Panc1 (cell line): ENCODE measurements around the gene TEX53. TPM values are rescaled to one million over a fixed set of nuclear protein-coding genes. Genes with fewer than 3 reads are reported as not detected.

Source experiments
- ATAC-seq: fragments of 200-7000 bp; cut with Tn5 transposase; 2 replicates; pipeline ENCODE4 v1.9.1; 2020; ENCODE audit warnings: mild to moderate bottlenecking, moderate library complexity
- BruUV-seq: library from RNA; stranded (reverse); fragments of 400-500 nt; replicated peaks from 2 replicates; lab custom pipeline; 2021; lab: Mats Ljungman, UMichigan
- CTCF ChIA-PET: fragments of 300-600 bp; sonication (Branson Sonifier 250); formaldehyde crosslinking; loops from one replicate; lab custom pipeline; 2022; ENCODE audit warnings: antibody characterized with exemption; lab: Charles Lee
- POLR2A ChIA-PET: fragments of 300-600 bp; sonication (Branson Sonifier 250); formaldehyde crosslinking; loops from one replicate; lab custom pipeline; 2022; ENCODE audit warnings: antibody characterized with exemption; lab: Charles Lee
- DNase-seq: peaks from one replicate; pipeline ENCODE4 v3.0.0-alpha.2; 2010; ENCODE audit warnings: low read depth, low spot score
- H3K27ac ChIP-seq: 2 replicates; pipeline ENCODE4 v1.5.1; 2011; ENCODE audit warnings: mild to moderate bottlenecking, low read length, inconsistent platforms
- H3K27me3 ChIP-seq: fragments of 200-500 bp; sonication (Bioruptor generic); 2 replicates; pipeline ENCODE4 v1.6.0; 2014; ENCODE audit warnings: low read length, inconsistent platforms; ENCODE audit not compliant: control insufficient read depth, insufficient read depth
- H3K36me3 ChIP-seq: fragments of 200-500 bp; sonication (Bioruptor generic); 2 replicates; pipeline ENCODE4 v1.5.1; 2014; ENCODE audit warnings: inconsistent platforms, mild to moderate bottlenecking, low read length, moderate library complexity; ENCODE audit not compliant: control insufficient read depth, insufficient read depth
- H3K4me1 ChIP-seq: 2 replicates; pipeline ENCODE4 v1.5.1; 2011; ENCODE audit warnings: inconsistent platforms, mild to moderate bottlenecking, low read length, moderate library complexity; ENCODE audit not compliant: control insufficient read depth, insufficient read depth
- H3K4me3 ChIP-seq, 2 experiments: 2 replicates each; pipeline ENCODE4 v1.5.1; 2011 to 2012; ENCODE audit warnings: low read depth in 2 of 2, low read length in 2 of 2, mild to moderate bottlenecking in 2 of 2, inconsistent platforms in 1 of 2, moderate library complexity in 1 of 2
- H3K9me3 ChIP-seq: fragments of 200-500 bp; sonication (Bioruptor generic); 2 replicates; pipeline ENCODE4 v1.5.1; 2014; ENCODE audit warnings: low read depth, mild to moderate bottlenecking, inconsistent platforms, low read length, moderate library complexity; ENCODE audit not compliant: control insufficient read depth, insufficient read depth
- POLR2AphosphoS5 ChIP-seq: IDR thresholded peaks from 2 replicates; pipeline ENCODE4 v1.6.1; 2012; ENCODE audit warnings: mild to moderate bottlenecking, low read depth, low read length, moderate library complexity
- SIN3A ChIP-seq: IDR thresholded peaks from 2 replicates; pipeline ENCODE4 v1.6.1; 2012; ENCODE audit warnings: low read depth, mild to moderate bottlenecking, low read length, moderate library complexity, borderline replicate concordance; ENCODE audit not compliant: insufficient read depth
- TCF7L2 ChIP-seq: IDR thresholded peaks from 2 replicates; pipeline ENCODE4 v1.6.1; 2011; ENCODE audit warnings: mild to moderate bottlenecking, low read depth, low read length, inconsistent platforms
- in situ Hi-C: cut with HindIII; loops from 2 replicates; pipeline ENCODE4 v1.10.0; 2016; ENCODE audit warnings: low sequenced_read_pairs, low pct_unique_long_range_greater_than_20kb
- intact Hi-C: fragments of 100-400 bp; cut with micrococcal nuclease; formaldehyde crosslinking; loops from one replicate; pipeline ENCODE4 v1.10.0; 2022; ENCODE audit not compliant: unreplicated experiment
- total RNA-seq: library from RNA; stranded (reverse); gene quantifications from one replicate; pipeline ENCODE4 v1.2.1, GENCODE V29; 2021; ENCODE audit not compliant: unreplicated experiment
- TF ChIP-seq, protein P1 (sequence below), 2 experiments: IDR thresholded peaks; 2 replicates each; pipeline ENCODE4 v1.6.1; 2011 to 2012; ENCODE audit warnings: low read depth in 2 of 2, control low read depth in 1 of 2, low read length in 1 of 2, mild to moderate bottlenecking in 1 of 2, moderate library complexity in 1 of 2; ENCODE audit not compliant: insufficient read depth in 1 of 2
- TF ChIP-seq, protein P2 (sequence below): fragments of 450-650 bp; IDR thresholded peaks from 2 replicates; pipeline ENCODE4 v1.5.1; 2017; ENCODE audit warnings: mild to moderate bottlenecking

The TEX53 gene
- total RNA-seq, 1 experiment from 2014 or later: not detected

DNA sequence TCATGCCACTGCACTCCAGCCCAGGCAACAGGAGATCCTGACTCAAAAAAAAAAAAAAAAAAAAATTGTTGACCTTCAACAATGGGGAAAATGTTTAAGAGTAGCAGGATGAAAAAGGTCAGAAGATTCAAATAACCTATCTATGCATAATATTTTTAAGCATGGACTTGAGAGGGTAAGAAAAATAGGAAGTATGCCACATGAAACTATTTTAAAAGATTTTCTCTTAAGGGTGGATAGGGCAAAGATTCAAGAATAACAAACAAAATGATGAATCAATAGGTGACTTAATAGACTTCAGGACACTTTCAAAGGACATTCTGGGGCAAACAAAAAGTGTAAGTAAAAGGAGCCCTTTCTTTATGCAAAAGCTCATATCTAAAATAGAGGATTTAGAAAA is 21.2 kb upstream of the TEX53 start:
- no peak overlapping the region for H3K4me3 ChIP-seq
- ChIA-PET CTCF (no interaction called here), POLR2A (no interaction called here)
- H3K27ac ChIP-seq: no peak overlapping the region
- BruUV-seq: no TSS peak
- TF ChIP-seq, protein P1, sequence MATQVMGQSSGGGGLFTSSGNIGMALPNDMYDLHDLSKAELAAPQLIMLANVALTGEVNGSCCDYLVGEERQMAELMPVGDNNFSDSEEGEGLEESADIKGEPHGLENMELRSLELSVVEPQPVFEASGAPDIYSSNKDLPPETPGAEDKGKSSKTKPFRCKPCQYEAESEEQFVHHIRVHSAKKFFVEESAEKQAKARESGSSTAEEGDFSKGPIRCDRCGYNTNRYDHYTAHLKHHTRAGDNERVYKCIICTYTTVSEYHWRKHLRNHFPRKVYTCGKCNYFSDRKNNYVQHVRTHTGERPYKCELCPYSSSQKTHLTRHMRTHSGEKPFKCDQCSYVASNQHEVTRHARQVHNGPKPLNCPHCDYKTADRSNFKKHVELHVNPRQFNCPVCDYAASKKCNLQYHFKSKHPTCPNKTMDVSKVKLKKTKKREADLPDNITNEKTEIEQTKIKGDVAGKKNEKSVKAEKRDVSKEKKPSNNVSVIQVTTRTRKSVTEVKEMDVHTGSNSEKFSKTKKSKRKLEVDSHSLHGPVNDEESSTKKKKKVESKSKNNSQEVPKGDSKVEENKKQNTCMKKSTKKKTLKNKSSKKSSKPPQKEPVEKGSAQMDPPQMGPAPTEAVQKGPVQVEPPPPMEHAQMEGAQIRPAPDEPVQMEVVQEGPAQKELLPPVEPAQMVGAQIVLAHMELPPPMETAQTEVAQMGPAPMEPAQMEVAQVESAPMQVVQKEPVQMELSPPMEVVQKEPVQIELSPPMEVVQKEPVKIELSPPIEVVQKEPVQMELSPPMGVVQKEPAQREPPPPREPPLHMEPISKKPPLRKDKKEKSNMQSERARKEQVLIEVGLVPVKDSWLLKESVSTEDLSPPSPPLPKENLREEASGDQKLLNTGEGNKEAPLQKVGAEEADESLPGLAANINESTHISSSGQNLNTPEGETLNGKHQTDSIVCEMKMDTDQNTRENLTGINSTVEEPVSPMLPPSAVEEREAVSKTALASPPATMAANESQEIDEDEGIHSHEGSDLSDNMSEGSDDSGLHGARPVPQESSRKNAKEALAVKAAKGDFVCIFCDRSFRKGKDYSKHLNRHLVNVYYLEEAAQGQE (IDR thresholded peaks at IDR 0.05; ENCODE audit: insufficient read depth in 1 of 2, low read depth in 2 of 2, low read length in 1 of 2): no peak
- TF ChIP-seq, protein P2, sequence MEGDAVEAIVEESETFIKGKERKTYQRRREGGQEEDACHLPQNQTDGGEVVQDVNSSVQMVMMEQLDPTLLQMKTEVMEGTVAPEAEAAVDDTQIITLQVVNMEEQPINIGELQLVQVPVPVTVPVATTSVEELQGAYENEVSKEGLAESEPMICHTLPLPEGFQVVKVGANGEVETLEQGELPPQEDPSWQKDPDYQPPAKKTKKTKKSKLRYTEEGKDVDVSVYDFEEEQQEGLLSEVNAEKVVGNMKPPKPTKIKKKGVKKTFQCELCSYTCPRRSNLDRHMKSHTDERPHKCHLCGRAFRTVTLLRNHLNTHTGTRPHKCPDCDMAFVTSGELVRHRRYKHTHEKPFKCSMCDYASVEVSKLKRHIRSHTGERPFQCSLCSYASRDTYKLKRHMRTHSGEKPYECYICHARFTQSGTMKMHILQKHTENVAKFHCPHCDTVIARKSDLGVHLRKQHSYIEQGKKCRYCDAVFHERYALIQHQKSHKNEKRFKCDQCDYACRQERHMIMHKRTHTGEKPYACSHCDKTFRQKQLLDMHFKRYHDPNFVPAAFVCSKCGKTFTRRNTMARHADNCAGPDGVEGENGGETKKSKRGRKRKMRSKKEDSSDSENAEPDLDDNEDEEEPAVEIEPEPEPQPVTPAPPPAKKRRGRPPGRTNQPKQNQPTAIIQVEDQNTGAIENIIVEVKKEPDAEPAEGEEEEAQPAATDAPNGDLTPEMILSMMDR: no peak
- no peak for TF ChIP-seq TCF7L2
- TF ChIP-seq POLR2AphosphoS5: no peak
- no peak for TF ChIP-seq SIN3A
- ATAC-seq: no peak
- intact Hi-C loops: no loop called here
- in situ Hi-C loops: no loop called here
- no peaks in the 10 kb centered on the region for H3K4me1 ChIP-seq
- H3K36me3 ChIP-seq: no peaks in the 10 kb centered on the region
- DNase-seq: no peak
- no peaks in the 10 kb centered on the region for H3K9me3 ChIP-seq
- no peaks in the 10 kb centered on the region for H3K27me3 ChIP-seq

DNA sequence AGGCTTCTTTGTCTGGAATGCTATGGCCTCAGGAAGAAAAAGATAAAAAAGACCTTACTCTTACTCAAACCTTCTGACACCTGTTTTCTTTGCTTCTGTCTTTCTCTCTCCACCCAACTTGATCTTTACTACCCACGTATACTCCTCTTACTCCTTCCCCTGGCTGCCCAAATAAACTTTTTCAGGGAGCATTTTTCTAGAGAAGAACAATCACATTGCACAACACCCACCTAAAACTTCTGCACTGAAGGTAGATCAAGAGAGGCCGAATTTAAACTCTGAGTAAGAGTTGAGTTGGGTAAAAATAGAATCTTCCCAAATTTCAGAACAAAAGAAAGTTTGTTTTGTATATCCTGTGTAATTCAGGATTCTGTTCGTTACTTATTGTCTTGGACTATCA is 20.5 kb upstream of the TEX53 start:
- intact Hi-C loops: no loop called here

More for the DNA sequence above, 20.5 kb upstream of the TEX53 start:
- Histone ChIP-seq H3K36me3 (no peaks in the 10 kb centered on the region), H3K4me1 (no peaks in the 10 kb centered on the region), H3K27ac (no peak overlapping the region), H3K4me3 (no peak overlapping the region), H3K27me3 (no peaks in the 10 kb centered on the region), H3K9me3 (no peaks in the 10 kb centered on the region)
- TF ChIP-seq TCF7L2: no peak
- TF ChIP-seq SIN3A: no peak
- no peak for TF ChIP-seq POLR2AphosphoS5
- TF ChIP-seq, protein P1 (IDR thresholded peaks at IDR 0.05; ENCODE audit: insufficient read depth in 1 of 2, low read depth in 2 of 2, low read length in 1 of 2): no peak
- TF ChIP-seq, protein P2: no peak
- in situ Hi-C loops: no loop called here
- ATAC-seq (no peak), DNase-seq (no peak)
- ChIA-PET CTCF (no interaction called here), POLR2A (no interaction called here)
- BruUV-seq: no TSS peak
